SU-DHL-6 (cell line): ENCODE results near the gene BRD9.

ENCODE experiments used
- H2AFZ ChIP-seq: fragments of 200-600 bp; sonication (generic); 2 replicates; pipeline ENCODE4 v1.6.1; 2014; ENCODE audit warnings: low read depth, mild to moderate bottlenecking, moderate library complexity, mixed read lengths, antibody characterized with exemption, low read length; ENCODE audit not compliant: severe bottlenecking
- H3F3A ChIP-seq: fragments of 200-600 bp; shearing (Covaris generic); 2 replicates; pipeline ENCODE4 v1.6.0; 2016; ENCODE audit warnings: antibody characterized with exemption, mild to moderate bottlenecking; ENCODE audit not compliant: insufficient read depth
- H3K27ac ChIP-seq: fragments of 200-600 bp; sonication (generic); 2 replicates; pipeline ENCODE4 v1.5.1; 2016; ENCODE audit warnings: low read depth, mild to moderate bottlenecking, low read length, moderate library complexity, mixed read lengths
- H3K27me3 ChIP-seq: fragments of 200-600 bp; sonication (generic), shearing (Covaris generic); 2 replicates; pipeline ENCODE4 v1.6.0; 2014; ENCODE audit warnings: mild to moderate bottlenecking, low read length
- H3K36me3 ChIP-seq: fragments of 200-600 bp; sonication (generic); 2 replicates; pipeline ENCODE4 v1.6.1; 2014; ENCODE audit warnings: mild to moderate bottlenecking, low read length, mixed read lengths
- H3K4me2 ChIP-seq: fragments of 300-600, 200-600 bp; shearing (Covaris generic), sonication (generic); 2 replicates; pipeline ENCODE4 v1.6.0; 2014; ENCODE audit warnings: low read length, low read depth, mild to moderate bottlenecking; ENCODE audit not compliant: poor library complexity, severe bottlenecking
- H3K4me3 ChIP-seq: fragments of 200-600 bp; sonication (generic); 2 replicates; pipeline ENCODE4 v1.5.1; 2014; ENCODE audit warnings: antibody characterized with exemption, low read length, mild to moderate bottlenecking, mixed read lengths; ENCODE audit not compliant: insufficient read depth, poor library complexity, severe bottlenecking
- H3K79me2 ChIP-seq: fragments of 200-600 bp; sonication (generic); 2 replicates; pipeline ENCODE4 v1.6.1; 2014; ENCODE audit warnings: mild to moderate bottlenecking, low read length, moderate library complexity; ENCODE audit not compliant: insufficient read depth
- H3K9ac ChIP-seq: fragments of 200-600 bp; sonication (generic); 2 replicates; pipeline ENCODE4 v1.7.0; 2014; ENCODE audit warnings: mild to moderate bottlenecking, low read length
- H3K9me2 ChIP-seq: fragments of 200-600 bp; sonication (generic); replicated peaks from 2 replicates; pipeline ENCODE4 v1.6.1; 2014; ENCODE audit warnings: low read length; ENCODE audit not compliant: insufficient read depth
- H3K9me3 ChIP-seq: fragments of 200-600 bp; sonication (generic); 2 replicates; pipeline ENCODE4 v1.6.1; 2014; ENCODE audit warnings: low read length, mixed read lengths; ENCODE audit not compliant: insufficient read depth
- H4K20me1 ChIP-seq: fragments of 200-600 bp; sonication (generic); 2 replicates; pipeline ENCODE4 v1.6.1; 2014; ENCODE audit warnings: low read depth, mild to moderate bottlenecking, antibody characterized with exemption, low read length, moderate library complexity, mixed read lengths
- CTCF ChIP-seq: fragments of 200-600 bp; sonication (generic); IDR thresholded peaks from one replicate; pipeline ENCODE4 v1.5.1; 2017; ENCODE audit warnings: antibody characterized with exemption, mild to moderate bottlenecking, low read length, moderate library complexity; ENCODE audit not compliant: insufficient read depth, poor library complexity, severe bottlenecking
- EZH2phosphoT487 ChIP-seq: fragments of 200-600 bp; sonication (generic), shearing (Covaris generic); conservative IDR thresholded peaks from 2 replicates; pipeline ENCODE4 v1.6.1; 2018; ENCODE audit warnings: mild to moderate bottlenecking, antibody characterized with exemption, low read length, moderate library complexity, mixed read lengths

Gene BRD9

GRCh38 chr5:888638-889035, 4.0 kb downstream of the BRD9 start:
- no peak overlapping the region for H2AFZ ChIP-seq
- peaks cover 24% of the 10 kb centered on the region for H3K36me3 ChIP-seq
- no peak overlapping the region for H3K4me3 ChIP-seq
- no peaks in the 10 kb centered on the region for H3K9me2 ChIP-seq
- no peaks in the 10 kb centered on the region for H3K9me3 ChIP-seq
- peaks cover 41% of the 10 kb centered on the region for H3K79me2 ChIP-seq
- no peak overlapping the region for H3K27ac ChIP-seq
- no peak overlapping the region for H3K4me2 ChIP-seq
- H3K9ac ChIP-seq, result no peak overlapping the region
- no peaks in the 10 kb centered on the region for H3K27me3 ChIP-seq
- H3F3A ChIP-seq, result no peaks in the 10 kb centered on the region
- TF ChIP-seq EZH2phosphoT487 (no peak), CTCF (no peak)
- no peaks in the 10 kb centered on the region for H4K20me1 ChIP-seq

GRCh38 chr5:887947-888637, 4.5 kb downstream of the BRD9 start:
- no peak overlapping the region for H2AFZ ChIP-seq
- no peak overlapping the region for H3K9ac ChIP-seq
- H3K4me3 ChIP-seq, result no peak overlapping the region
- peaks cover 30% of the 10 kb centered on the region for H3K36me3 ChIP-seq
- H3K4me2 ChIP-seq, result no peak overlapping the region
- H3K9me3 ChIP-seq, result no peaks in the 10 kb centered on the region
- no peak overlapping the region for H3K27ac ChIP-seq
- no peaks in the 10 kb centered on the region for H3K9me2 ChIP-seq
- no peaks in the 10 kb centered on the region for H3F3A ChIP-seq
- no peaks in the 10 kb centered on the region for H4K20me1 ChIP-seq
- peaks cover 41% of the 10 kb centered on the region for H3K79me2 ChIP-seq
- no peaks in the 10 kb centered on the region for H3K27me3 ChIP-seq
- TF ChIP-seq CTCF, result no peak
- TF ChIP-seq EZH2phosphoT487, result no peak

- Histone ChIP-seq H3K4me3 (no peak overlapping the region), H3K4me2 (no peak overlapping the region), H4K20me1 (no peaks in the 10 kb centered on the region; the same call in 1 of the 2 replicates), H2AFZ (no peak overlapping the region), H3F3A (no peaks in the 10 kb centered on the region), H3K9me3 (no peaks in the 10 kb centered on the region), H3K79me2 (peaks cover 45% of the 10 kb centered on the region), H3K27me3 (no peaks in the 10 kb centered on the region), H3K9me2 (no peaks in the 10 kb centered on the region), H3K9ac (no peak overlapping the region), H3K36me3 (peaks cover 32% of the 10 kb centered on the region), H3K27ac (no peak overlapping the region)
- no peak for TF ChIP-seq EZH2phosphoT487
- TF ChIP-seq CTCF, result no peak
Observed at GRCh38 chr5:886716-887325, 5.8 kb downstream of the BRD9 start.
